T-helper 17 cell (primary cell): ENCODE data around the gene RASAL3. TPM values are rescaled to one million over a fixed set of nuclear protein-coding genes. Genes with fewer than 3 reads are reported as not detected.
A peak's percentile ranks its signal among the peaks of the same experiment; 100 is the strongest.
"Not testable (repeated sequence)": the region's sequence is repeated elsewhere in the genome, so short reads cannot be mapped to it uniquely, and the experiment has no call there.

Experiments
- ATAC-seq: fragments of 150-1000 bp; cut with Tn5 transposase; 2 replicates; pipeline ENCODE4 v1.10.0; 2021; ENCODE audit warnings: mild to moderate bottlenecking, moderate library complexity
- DNase-seq, 3 donors: peaks; one replicate each; pipeline versions ENCODE4 v3.0.0 to v3.0.0-alpha.2; 2020 to 2021
- H3K9me3 ChIP-seq: one replicate; pipeline ENCODE4 v1.7.0; 2013; ENCODE audit warnings: low read length, mild to moderate bottlenecking; ENCODE audit not compliant: control insufficient read depth, poor library complexity, severe bottlenecking
- H3K27ac Mint-ChIP-seq: one replicate; pipeline ENCODE4 v1.8.0; 2022; ENCODE audit warnings: mild to moderate bottlenecking, moderate library complexity, mixed read lengths
- H3K27me3 Mint-ChIP-seq: one replicate; pipeline ENCODE4 v1.8.0; 2022; ENCODE audit warnings: mixed read lengths
- H3K36me3 Mint-ChIP-seq: one replicate; pipeline ENCODE4 v1.8.0; 2022; ENCODE audit warnings: low read depth, mixed read lengths
- H3K4me1 Mint-ChIP-seq: one replicate; pipeline ENCODE4 v1.8.0; 2022; ENCODE audit warnings: mild to moderate bottlenecking, mixed read lengths
- H3K4me3 Mint-ChIP-seq: one replicate; pipeline ENCODE4 v1.8.0; 2022; ENCODE audit warnings: mild to moderate bottlenecking, moderate library complexity, mixed read lengths
- total RNA-seq, 4 donors: library from RNA in 2 of 4; stranded (reverse) in 2 of 4; gene quantifications; one replicate each; pipeline ENCODE4 v1.2.3 and lab custom pipeline; 2022 to 2026

Gene RASAL3
- total RNA-seq, 2 donors from 2014 or later, result 103 to 121 TPM

DNA sequence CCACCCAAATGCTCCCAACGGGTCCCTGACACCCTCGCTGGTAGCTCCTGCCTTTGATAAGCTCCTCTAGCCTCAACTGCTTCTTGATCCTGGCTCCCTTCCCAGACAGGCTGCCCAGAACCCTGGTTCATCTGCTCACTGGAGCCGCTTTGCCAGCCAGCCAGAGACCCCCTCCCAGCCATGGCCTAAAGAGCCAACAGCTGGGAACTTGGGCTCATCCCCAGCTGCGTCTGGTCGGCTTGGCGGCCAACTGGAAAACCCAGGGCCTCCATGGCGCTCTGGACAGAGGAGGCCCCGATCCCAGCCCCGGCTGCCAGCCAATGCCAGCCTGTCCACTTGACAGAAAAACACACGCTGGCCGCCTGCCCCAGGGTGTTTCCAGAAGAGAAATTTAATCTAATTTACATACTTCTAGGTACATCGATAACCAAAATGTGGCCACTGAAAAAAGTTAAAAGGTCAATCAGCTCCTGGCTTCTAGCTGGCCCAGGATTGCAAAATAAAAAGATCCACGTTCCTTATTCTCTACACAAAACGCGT, 42.6 kb downstream of the RASAL3 start:
- no peaks in the 10 kb centered on the region for H3K27me3 Mint-ChIP-seq
- no peak for ATAC-seq

DNA sequence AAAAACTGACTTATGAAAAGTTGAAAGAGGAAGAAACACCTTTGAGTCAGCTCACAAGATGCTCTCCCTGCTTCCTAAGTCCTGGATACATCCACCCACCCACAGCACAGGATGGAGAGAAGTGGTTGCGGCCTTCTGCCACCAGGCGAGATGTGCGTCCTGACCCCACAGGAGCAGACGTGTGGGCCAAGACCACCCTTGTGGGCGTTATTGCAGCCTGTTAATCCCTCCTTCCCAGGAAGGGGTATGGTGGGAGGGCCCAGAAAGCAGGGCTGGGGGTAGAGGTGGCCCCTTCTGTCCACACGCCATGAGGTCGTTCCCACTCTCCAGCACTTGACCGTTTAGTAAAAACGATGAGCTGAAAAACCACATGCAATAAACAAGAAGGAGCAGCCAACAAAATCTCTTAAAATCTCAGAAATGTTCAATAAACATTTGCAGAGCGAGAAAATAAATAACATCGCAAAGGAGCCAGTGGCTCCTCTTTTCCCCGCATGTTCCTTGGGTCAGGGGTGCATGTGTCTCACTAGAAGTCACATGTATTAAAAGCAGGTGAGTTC, 43.1 kb downstream of the RASAL3 start:
- no peak for ATAC-seq
- H3K36me3 Mint-ChIP-seq, result peaks cover 4% of the 10 kb centered on the region

More for the DNA sequence above, 42.6 kb downstream of the RASAL3 start:
- H3K4me1 Mint-ChIP-seq, result peaks cover 28% of the 10 kb centered on the region
- DNase-seq, result no peak
- peaks cover 8% of the 10 kb centered on the region for H3K36me3 Mint-ChIP-seq
- H3K27ac Mint-ChIP-seq, result no peak overlapping the region
- H3K4me3 Mint-ChIP-seq, result no peak overlapping the region
- no peaks in the 10 kb centered on the region for H3K9me3 ChIP-seq

DNA sequence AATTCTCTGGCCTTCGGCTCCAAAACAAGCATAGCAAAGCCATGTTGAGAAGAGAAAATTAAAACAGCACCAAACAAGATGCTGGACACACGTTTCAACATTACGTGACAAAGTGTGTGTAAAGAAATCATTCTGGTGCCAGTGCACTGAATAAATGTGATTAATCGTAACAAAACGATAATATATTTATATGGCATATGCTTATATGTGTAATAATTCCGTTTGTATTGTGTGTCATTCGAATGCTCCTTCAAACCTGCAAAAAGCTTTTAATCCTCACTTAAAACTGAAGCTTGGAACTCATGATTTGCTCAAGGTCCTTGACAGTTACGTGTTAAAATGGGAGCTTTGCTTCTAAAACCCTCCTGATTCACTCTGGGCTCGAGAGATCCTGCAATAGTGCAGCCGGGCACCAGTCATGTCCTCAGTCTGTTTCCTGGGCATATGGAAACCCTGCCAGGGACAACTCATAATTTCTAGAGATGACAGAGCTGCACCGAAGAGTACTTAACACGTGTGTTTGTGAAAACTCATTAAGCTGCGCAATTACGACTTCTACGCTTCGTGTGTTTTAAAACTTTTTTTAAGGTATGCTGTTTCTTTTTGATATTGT, 44.8 kb downstream of the RASAL3 start:
- peak overlapping the region; percentile 100 for H3K4me3 Mint-ChIP-seq
- DNase-seq (no peak), ATAC-seq (no peak)
- H3K36me3 Mint-ChIP-seq, result peaks cover 2% of the 10 kb centered on the region
- peak overlapping the region; percentile 93 for H3K27ac Mint-ChIP-seq
- H3K27me3 Mint-ChIP-seq, result no peaks in the 10 kb centered on the region
- H3K9me3 ChIP-seq, result no peaks in the 10 kb centered on the region
- peaks cover 34% of the 10 kb centered on the region for H3K4me1 Mint-ChIP-seq

More for the DNA sequence above, 43.1 kb downstream of the RASAL3 start:
- no peak for DNase-seq
- Mint-ChIP-seq H3K27me3 (no peaks in the 10 kb centered on the region), H3K4me1 (peaks cover 29% of the 10 kb centered on the region), H3K27ac (no peak overlapping the region), H3K4me3 (no peak overlapping the region)
- H3K9me3 ChIP-seq, result no peaks in the 10 kb centered on the region

DNA sequence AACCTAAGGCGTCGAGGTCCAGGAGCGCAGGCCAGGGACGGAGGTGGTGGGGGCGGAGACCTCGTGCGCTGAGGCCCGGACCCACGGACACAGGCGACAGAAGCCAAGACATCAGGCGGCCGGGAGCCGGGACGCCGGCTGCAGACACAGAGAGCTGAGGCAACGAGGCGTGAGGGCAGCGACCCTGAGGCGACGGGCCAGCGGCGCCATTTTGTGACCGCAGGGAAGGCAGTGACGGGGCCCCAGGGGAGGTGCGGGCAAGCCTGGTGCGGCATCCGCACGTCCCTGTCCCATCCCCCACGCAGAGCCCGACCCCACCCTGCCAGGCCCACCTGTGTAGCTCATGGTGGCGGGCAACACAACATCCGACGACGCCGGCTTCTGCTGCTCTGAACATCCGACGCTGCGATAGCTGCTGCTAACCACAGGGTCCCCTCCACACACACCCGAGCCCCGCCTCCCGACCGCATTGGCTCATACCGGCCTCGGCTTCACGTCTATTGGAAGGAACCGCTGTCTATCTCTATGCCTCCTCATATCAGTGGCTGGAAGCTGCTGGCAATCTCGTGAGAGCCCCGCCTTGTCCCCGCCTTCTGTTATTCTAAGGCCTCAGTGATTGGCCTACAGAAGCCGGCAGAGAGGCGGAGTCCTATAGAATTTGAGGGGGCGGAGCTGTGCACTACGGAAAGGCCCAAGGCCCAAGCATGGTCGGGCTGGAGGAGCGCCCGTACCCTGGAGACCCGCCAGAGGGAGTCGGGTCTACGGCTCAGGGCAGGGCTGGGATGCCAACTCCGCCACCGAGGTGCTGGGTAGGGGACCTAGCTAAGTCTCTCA, 45.5 kb downstream of the RASAL3 start, which contains the start of gene AKAP8L:
Gene AKAP8L, minus strand, starts transcription at position 410 of the 834 bp plus-strand sequence. Its CDS starts 65 bp downstream, at position 345.
- H3K9me3 ChIP-seq, result no peaks in the 10 kb centered on the region
- peak; percentile 91 to 97 (median 93) for DNase-seq
- Mint-ChIP-seq H3K27me3 (no peaks in the 10 kb centered on the region), H3K27ac (peak within 1 kb of the TSS; percentile 93), H3K4me3 (peak within 1 kb of the TSS; percentile 100), H3K36me3 (peaks cover 2% of the 10 kb centered on the region), H3K4me1 (peaks cover 35% of the 10 kb centered on the region)
- peak; percentile 95 for ATAC-seq

DNA sequence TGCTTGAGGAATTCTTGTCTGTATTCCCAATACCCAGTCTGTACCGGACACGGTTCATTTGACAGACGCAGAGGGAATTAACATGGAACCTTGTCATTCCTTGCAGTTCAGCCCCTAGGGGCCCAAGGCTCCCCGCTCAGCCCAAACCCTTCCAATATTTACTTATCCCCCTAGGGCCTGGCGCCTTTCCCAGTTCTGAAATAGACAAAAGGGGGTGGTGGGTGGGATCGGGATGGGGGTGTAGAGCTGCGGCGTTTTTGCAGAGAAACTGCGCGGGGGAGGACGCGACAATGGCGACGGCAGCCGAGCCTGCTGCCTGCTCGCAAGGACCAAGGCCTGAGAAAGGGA, 46.1 kb downstream of the RASAL3 start:
- no peaks in the 10 kb centered on the region for H3K36me3 Mint-ChIP-seq
- peaks cover 37% of the 10 kb centered on the region for H3K4me1 Mint-ChIP-seq
- H3K9me3 ChIP-seq, result no peaks in the 10 kb centered on the region
- H3K27ac Mint-ChIP-seq, result peak overlapping the region; percentile 93
- DNase-seq, result no peak
- peak overlapping the region; percentile 100 for H3K4me3 Mint-ChIP-seq
- ATAC-seq, result no peak
- no peaks in the 10 kb centered on the region for H3K27me3 Mint-ChIP-seq

DNA sequence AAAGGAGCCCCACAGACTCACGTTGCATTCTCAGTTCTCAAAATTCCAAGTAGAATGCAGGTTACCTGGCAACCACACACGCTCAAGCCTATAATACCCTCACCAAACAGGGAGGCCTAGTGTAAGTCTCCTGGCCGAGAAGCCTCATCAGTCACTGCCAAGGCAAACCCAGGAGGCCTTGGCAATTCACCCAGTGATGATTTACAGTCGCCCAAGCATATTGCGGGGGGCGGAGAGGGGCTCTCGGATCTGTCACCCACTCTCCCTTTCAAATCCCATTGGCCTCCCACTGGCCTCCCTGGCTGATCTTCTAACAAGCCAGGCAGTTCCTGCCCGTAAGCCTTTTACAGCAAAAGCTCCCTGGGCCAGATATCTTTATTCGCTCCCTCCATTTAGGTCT, 46.6 kb downstream of the RASAL3 start:
- peaks cover 40% of the 10 kb centered on the region for H3K4me1 Mint-ChIP-seq

DNA sequence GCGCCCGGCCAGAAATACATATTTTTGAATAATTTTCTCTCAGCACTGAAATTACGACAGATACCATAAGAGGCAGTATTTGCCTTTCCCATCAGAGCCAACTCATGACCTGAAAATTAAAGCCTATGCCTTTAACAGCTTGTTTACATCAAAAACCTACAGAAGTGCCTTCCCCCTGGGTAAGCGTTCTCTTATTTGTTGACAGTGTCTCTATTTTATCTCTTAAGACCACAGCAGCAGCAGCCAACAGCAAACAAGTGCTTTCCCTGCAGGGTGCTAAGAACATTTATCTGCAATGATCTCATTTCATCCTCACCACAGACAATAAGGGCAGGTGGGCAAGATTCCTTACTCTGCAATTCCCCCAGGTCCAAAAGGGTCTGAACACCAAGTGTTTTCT, 51.5 kb downstream of the RASAL3 start:
- H3K9me3 ChIP-seq, result no peaks in the 10 kb centered on the region
- Mint-ChIP-seq H3K4me1 (peaks cover 30% of the 10 kb centered on the region), H3K4me3 (no peak overlapping the region), H3K36me3 (no peaks in the 10 kb centered on the region), H3K27ac (peak overlapping the region; percentile 11), H3K27me3 (no peaks in the 10 kb centered on the region)
- ATAC-seq (no peak), DNase-seq (no peak)

More for the DNA sequence above, 46.6 kb downstream of the RASAL3 start:
- H3K4me3 Mint-ChIP-seq, result peak overlapping the region; percentile 100
- H3K27me3 Mint-ChIP-seq, result no peaks in the 10 kb centered on the region
- no peaks in the 10 kb centered on the region for H3K9me3 ChIP-seq
- ATAC-seq (no peak), DNase-seq (no peak)
- peak overlapping the region; percentile 93 for H3K27ac Mint-ChIP-seq
- no peaks in the 10 kb centered on the region for H3K36me3 Mint-ChIP-seq

DNA sequence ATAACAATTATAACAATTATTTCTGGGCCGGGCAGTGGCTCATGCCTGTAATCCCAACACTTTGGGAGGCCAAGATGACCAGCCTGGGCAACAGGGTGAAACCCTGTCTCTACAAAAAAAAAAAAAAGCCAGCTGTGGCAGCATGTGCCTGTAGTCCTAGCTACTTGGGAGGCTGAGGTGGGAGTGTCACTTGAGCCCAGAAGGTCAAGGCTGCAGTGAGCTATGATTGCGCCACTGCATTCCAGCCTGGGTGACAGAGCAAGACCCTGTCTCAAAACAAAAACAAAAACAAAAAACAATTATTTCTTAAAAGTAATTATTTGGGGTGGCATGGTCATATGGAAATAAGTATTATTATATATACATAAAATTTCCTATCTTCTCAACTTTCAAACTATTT, 53.0 kb downstream of the RASAL3 start:
- peaks cover 20% of the 10 kb centered on the region for H3K4me1 Mint-ChIP-seq
- H3K27ac Mint-ChIP-seq, H3K4me3 Mint-ChIP-seq, DNase-seq, H3K36me3 Mint-ChIP-seq, ATAC-seq, H3K27me3 Mint-ChIP-seq, H3K9me3 ChIP-seq: not testable (repeated sequence)

DNA sequence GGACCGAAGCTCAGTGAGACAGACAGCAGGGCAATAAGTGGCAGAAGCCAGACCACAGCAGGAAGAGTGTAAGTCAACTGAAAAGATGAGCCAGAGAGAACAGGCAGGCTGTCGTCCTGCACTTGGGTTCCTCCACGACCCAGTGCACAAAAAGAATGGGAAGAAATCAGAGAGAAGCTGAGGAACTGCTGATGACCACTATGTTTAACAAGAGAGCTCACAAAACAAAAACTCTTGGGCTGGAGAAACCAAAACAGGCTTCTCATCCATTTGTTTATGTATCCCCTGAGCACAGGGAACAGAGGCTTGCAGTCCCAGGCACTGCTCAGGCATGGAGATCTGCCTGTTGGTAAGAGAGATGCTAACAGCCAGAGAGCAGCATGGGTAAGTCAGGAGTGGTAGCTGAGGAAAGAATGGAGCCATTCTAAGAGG, 59.5 kb downstream of the RASAL3 start:
- Mint-ChIP-seq H3K36me3 (peaks cover 2% of the 10 kb centered on the region), H3K4me1 (peaks cover 20% of the 10 kb centered on the region), H3K27ac (peak overlapping the region; percentile 83), H3K4me3 (peak overlapping the region; percentile 63), H3K27me3 (no peaks in the 10 kb centered on the region)
- no peaks in the 10 kb centered on the region for H3K9me3 ChIP-seq
- ATAC-seq, result no peak
- DNase-seq, result no peak

DNA sequence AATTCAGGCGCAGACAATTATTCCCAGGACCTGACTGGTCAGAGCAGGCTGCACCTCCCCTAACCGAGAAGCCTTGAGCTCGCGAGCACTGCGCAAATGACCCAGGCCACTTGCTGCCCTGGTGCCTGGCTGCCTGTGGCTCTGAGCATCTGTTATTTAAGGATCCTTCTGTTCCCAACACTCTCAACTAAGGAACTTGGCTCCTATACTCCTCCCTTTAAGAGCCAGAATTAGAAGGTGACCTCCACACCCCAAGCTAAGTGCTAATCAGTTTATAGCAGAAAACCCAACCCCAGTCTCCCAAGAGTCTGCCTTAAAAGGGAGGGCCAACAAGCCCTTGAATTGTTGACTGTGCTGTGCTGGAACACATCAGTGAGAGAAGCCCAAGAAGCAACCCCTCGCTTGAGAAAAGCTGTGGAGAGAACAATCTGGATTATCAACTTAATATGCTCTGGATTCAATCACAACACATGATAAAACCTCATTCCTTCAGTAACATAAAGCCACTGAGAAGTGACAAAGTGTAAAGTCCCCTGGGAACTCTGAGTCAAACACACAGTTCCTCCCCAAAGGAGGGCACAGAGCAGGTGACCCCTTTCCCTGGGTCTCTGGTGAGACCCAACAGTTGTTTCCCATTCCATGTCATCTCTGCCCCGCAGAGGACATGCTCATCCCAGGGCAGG, 60.1 kb downstream of the RASAL3 start:
- ATAC-seq (no peak), DNase-seq (no peak)
- Mint-ChIP-seq H3K27ac (peak overlapping the region; percentile 83), H3K36me3 (peaks cover 2% of the 10 kb centered on the region), H3K4me3 (peak overlapping the region; percentile 63), H3K4me1 (peaks cover 20% of the 10 kb centered on the region), H3K27me3 (no peaks in the 10 kb centered on the region)
- H3K9me3 ChIP-seq, result no peaks in the 10 kb centered on the region

DNA sequence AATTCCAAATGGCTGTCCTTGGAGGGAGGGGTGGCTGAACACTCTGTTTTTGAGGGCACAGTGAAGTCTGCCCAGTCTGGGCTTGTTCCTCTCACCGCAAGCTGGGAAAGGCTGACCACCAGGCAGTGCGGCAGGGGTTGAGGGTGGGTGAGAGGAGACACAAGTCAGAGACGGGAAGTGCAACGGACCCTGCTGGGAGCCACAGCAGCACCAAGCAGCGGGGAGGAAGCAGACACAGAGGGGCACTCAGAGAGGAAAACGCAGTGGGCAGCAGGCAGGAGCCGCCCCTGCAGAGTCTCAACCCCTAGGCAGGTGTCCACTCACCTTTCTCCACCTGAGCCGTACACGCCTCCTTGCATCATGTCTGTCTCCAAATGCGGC, 61.2 kb downstream of the RASAL3 start:
- Mint-ChIP-seq H3K27me3 (no peaks in the 10 kb centered on the region), H3K27ac (no peak overlapping the region), H3K4me1 (peaks cover 20% of the 10 kb centered on the region), H3K4me3 (no peak overlapping the region), H3K36me3 (peaks cover 2% of the 10 kb centered on the region)
- no peak for ATAC-seq
- H3K9me3 ChIP-seq, result no peaks in the 10 kb centered on the region
- no peak for DNase-seq

DNA sequence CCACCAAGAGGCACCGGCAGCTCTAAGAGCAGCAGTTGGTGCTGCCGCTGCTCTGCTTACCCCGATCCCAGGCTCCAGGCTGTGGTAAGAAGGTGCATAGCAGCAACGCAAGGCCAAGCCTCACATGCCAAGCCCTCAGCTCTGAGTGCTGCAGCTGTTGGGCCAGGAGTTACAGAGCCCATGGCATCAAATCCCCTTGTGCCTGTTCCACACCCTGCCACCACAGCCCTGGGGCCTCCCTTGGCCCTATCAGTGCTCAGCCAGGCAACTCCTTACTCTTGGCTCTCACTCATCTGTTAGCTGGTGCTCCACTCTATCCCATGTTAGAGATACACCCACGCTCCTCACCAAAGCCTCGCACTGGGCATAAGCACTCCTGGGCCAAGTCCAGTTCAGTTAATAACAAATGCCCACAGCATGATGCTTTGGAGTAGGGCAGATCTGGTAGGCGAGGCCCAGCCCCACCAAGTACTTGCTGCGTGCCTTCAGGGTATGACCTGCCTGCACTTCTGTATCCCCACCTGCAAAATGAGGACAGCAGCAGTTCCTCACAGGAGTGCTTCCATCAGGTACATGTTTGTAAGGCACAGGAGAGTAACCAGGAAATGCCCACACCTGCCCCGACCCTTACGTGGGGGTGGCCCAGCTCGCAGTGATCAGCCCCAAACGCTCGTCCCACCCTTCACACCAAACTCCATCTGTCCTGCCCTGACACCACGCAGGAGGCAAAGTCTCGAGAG, 61.8 kb downstream of the RASAL3 start:
- peaks cover 2% of the 10 kb centered on the region for H3K36me3 Mint-ChIP-seq
- DNase-seq (no peak), ATAC-seq (no peak)
- H3K4me3 Mint-ChIP-seq, result no peak overlapping the region
- H3K27ac Mint-ChIP-seq, result no peak overlapping the region
- H3K27me3 Mint-ChIP-seq, result no peaks in the 10 kb centered on the region
- peaks cover 17% of the 10 kb centered on the region for H3K4me1 Mint-ChIP-seq
- no peaks in the 10 kb centered on the region for H3K9me3 ChIP-seq
